CD4-positive, CD25-positive, alpha-beta regulatory T cell (primary cell): ENCODE data around the gene ASIC5. TPM values are rescaled to one million over a fixed set of nuclear protein-coding genes. Genes with fewer than 3 reads are reported as not detected.
"Not testable (repeated sequence)": the region's sequence is repeated elsewhere in the genome, so short reads cannot be mapped to it uniquely, and the experiment has no call there.

ENCODE experiments used
- ATAC-seq, 2 donors: fragments of 150-1000 bp; cut with Tn5 transposase; one replicate each; pipeline ENCODE4 v1.10.0; 2021; ENCODE audit warnings: low read depth in 2 of 2, moderate number of reproducible peaks in 2 of 2, moderate library complexity in 1 of 2
- DNase-seq, 3 donors: peaks; one replicate each; pipeline versions ENCODE4 v3.0.0 to v3.0.0-alpha.2; 2012 to 2022; ENCODE audit warnings: mixed read lengths in 1 of 3
- H3K27ac ChIP-seq: one replicate; pipeline ENCODE4 v1.7.0; 2013; ENCODE audit warnings: mild to moderate bottlenecking, low read length; ENCODE audit not compliant: insufficient read depth, poor library complexity, severe bottlenecking
- H3K27me3 ChIP-seq: one replicate; pipeline ENCODE4 v1.7.0; 2013; ENCODE audit warnings: low read length; ENCODE audit not compliant: control insufficient read depth, insufficient read depth
- H3K36me3 ChIP-seq: one replicate; pipeline ENCODE4 v1.7.0; 2013; ENCODE audit warnings: mild to moderate bottlenecking, low read length, moderate library complexity; ENCODE audit not compliant: control insufficient read depth, insufficient read depth
- H3K4me1 ChIP-seq: 2 replicates; pipeline ENCODE4 v1.7.0; 2013; ENCODE audit warnings: mild to moderate bottlenecking, low read length; ENCODE audit not compliant: insufficient read depth, control insufficient read depth, poor library complexity, severe bottlenecking
- H3K4me3 ChIP-seq: one replicate; pipeline ENCODE4 v1.7.0; 2013; ENCODE audit warnings: low read depth, mild to moderate bottlenecking, low read length, moderate library complexity
- H3K9me3 ChIP-seq, 2 experiments: 1 replicate in 1 of 2; 2 replicates in 1 of 2; pipeline ENCODE4 v1.7.0; 2013; ENCODE audit warnings: low read length in 2 of 2, mild to moderate bottlenecking in 1 of 2, moderate library complexity in 1 of 2; ENCODE audit not compliant: control insufficient read depth in 2 of 2
- H3K27ac Mint-ChIP-seq, 3 donors: one replicate each; pipeline ENCODE4 v1.8.0; 2020 to 2022; ENCODE audit warnings: mild to moderate bottlenecking in 3 of 3, mixed read lengths in 3 of 3, moderate library complexity in 2 of 3
- H3K27me3 Mint-ChIP-seq: one replicate; pipeline ENCODE4 v1.8.0; 2022; ENCODE audit warnings: mild to moderate bottlenecking, mixed read lengths
- H3K36me3 Mint-ChIP-seq: one replicate; pipeline ENCODE4 v1.8.0; 2020; ENCODE audit warnings: mixed read lengths
- H3K4me1 Mint-ChIP-seq, 4 donors: one replicate each; pipeline ENCODE4 v1.8.0; 2020 to 2022; ENCODE audit warnings: mixed read lengths in 4 of 4, mild to moderate bottlenecking in 1 of 4
- H3K4me3 Mint-ChIP-seq, 4 donors: one replicate each; pipeline ENCODE4 v1.8.0; 2020 to 2022; ENCODE audit warnings: mild to moderate bottlenecking in 4 of 4, mixed read lengths in 4 of 4, moderate library complexity in 3 of 4
- H3K9me3 Mint-ChIP-seq, 7 donors: one replicate each; pipeline ENCODE4 v1.8.0; 2020 to 2022; ENCODE audit warnings: mixed read lengths in 7 of 7, mild to moderate bottlenecking in 3 of 7, moderate library complexity in 2 of 7
- polyA plus RNA-seq, 4 donors: library from polyadenylated mRNA; unstranded; fragments of 300-500 nt; fragmentation: Illumina TruSeq; gene quantifications; one replicate each; pipeline ENCODE4 v1.2.3, GENCODE V29; 2021
- total RNA-seq: library from RNA; stranded (reverse); gene quantifications from one replicate; pipeline ENCODE4 v1.2.3, GENCODE V29; 2022

ASIC5 gene
- total and polyA plus RNA-seq, 5 donors from 2014 or later, result not detected

- no peak overlapping the region for H3K4me3 ChIP-seq
- Mint-ChIP-seq H3K4me3 (no peak overlapping the region), H3K36me3 (no peaks in the 10 kb centered on the region), H3K4me1 (no peaks in the 10 kb centered on the region), H3K9me3 (peaks cover 0 to 3% (median 0%) of the 10 kb centered on the region in 7 donors), H3K27me3 (no peaks in the 10 kb centered on the region), H3K27ac (no peak overlapping the region)
- H3K9me3 ChIP-seq, result no peaks in the 10 kb centered on the region
- DNase-seq (no peak), ATAC-seq (no peak)
- no peaks in the 10 kb centered on the region for H3K36me3 ChIP-seq
- H3K4me1 ChIP-seq, result no peaks in the 10 kb centered on the region
- H3K27me3 ChIP-seq, result no peaks in the 10 kb centered on the region
- H3K27ac ChIP-seq, result no peak overlapping the region
Observed at GRCh38 chr4:155904331-155904730, 38.3 kb upstream of the ASIC5 start.

- no peak within 1 kb of the TSS for H3K4me3 Mint-ChIP-seq
- H3K4me1 Mint-ChIP-seq, result no peaks in the 10 kb centered on the region
- no peak within 1 kb of the TSS for H3K27ac Mint-ChIP-seq
- H3K36me3 Mint-ChIP-seq, result no peaks in the 10 kb centered on the region
- H3K9me3 Mint-ChIP-seq, result peaks cover 0 to 3% (median 0%) of the 10 kb centered on the region in 7 donors
- H3K9me3 ChIP-seq, result no peaks in the 10 kb centered on the region
- H3K27me3 ChIP-seq, result no peaks in the 10 kb centered on the region
- ATAC-seq (no peak), DNase-seq (no peak)
- H3K4me3 ChIP-seq, result no peak within 1 kb of the TSS
- no peaks in the 10 kb centered on the region for H3K36me3 ChIP-seq
- no peaks in the 10 kb centered on the region for H3K27me3 Mint-ChIP-seq
- no peak within 1 kb of the TSS for H3K27ac ChIP-seq
- no peaks in the 10 kb centered on the region for H3K4me1 ChIP-seq
Observed at GRCh38 chr4:155903453-155903852, 37.4 kb upstream of the ASIC5 start, which contains the start of gene TDO2. TSS of gene TDO2 (plus strand) at chr4:155903696. CDS start at chr4:155903759, 63 bp downstream.

GRCh38 chr4:155901013-155901412, 34.9 kb upstream of the ASIC5 start:
- Histone ChIP-seq H3K4me3 (no peak overlapping the region), H3K9me3 (no peaks in the 10 kb centered on the region), H3K36me3 (no peaks in the 10 kb centered on the region), H3K27ac (no peak overlapping the region), H3K27me3 (no peaks in the 10 kb centered on the region), H3K4me1 (no peaks in the 10 kb centered on the region)
- no peak overlapping the region for H3K4me3 Mint-ChIP-seq
- no peaks in the 10 kb centered on the region for H3K27me3 Mint-ChIP-seq
- DNase-seq (no peak), ATAC-seq (no peak)
- H3K9me3 Mint-ChIP-seq, result peaks cover 0 to 8% (median 2%) of the 10 kb centered on the region in 7 donors
- no peaks in the 10 kb centered on the region for H3K36me3 Mint-ChIP-seq
- no peaks in the 10 kb centered on the region for H3K4me1 Mint-ChIP-seq
- no peak overlapping the region for H3K27ac Mint-ChIP-seq

- H3K36me3 ChIP-seq, result no peaks in the 10 kb centered on the region
- ATAC-seq (no peak), DNase-seq (no peak)
- no peaks in the 10 kb centered on the region for H3K36me3 Mint-ChIP-seq
- H3K4me3 Mint-ChIP-seq, result no peak overlapping the region
- H3K9me3 ChIP-seq, result no peaks in the 10 kb centered on the region
- H3K4me1 Mint-ChIP-seq, result no peaks in the 10 kb centered on the region
- H3K27ac Mint-ChIP-seq, result no peak overlapping the region
- no peak overlapping the region for H3K27ac ChIP-seq
- H3K27me3 Mint-ChIP-seq, result no peaks in the 10 kb centered on the region
- H3K4me3 ChIP-seq, result no peak overlapping the region
- no peaks in the 10 kb centered on the region for H3K27me3 ChIP-seq
- no peaks in the 10 kb centered on the region for H3K4me1 ChIP-seq
- H3K9me3 Mint-ChIP-seq, result peaks cover 0 to 8% (median 3%) of the 10 kb centered on the region in 7 donors
Observed at GRCh38 chr4:155900381-155900780, 34.3 kb upstream of the ASIC5 start.

GRCh38 chr4:155899891-155900290, 33.8 kb upstream of the ASIC5 start:
- Histone ChIP-seq H3K4me1 (no peaks in the 10 kb centered on the region), H3K9me3 (no peaks in the 10 kb centered on the region), H3K27me3 (no peaks in the 10 kb centered on the region), H3K36me3 (no peaks in the 10 kb centered on the region), H3K4me3 (no peak overlapping the region), H3K27ac (no peak overlapping the region)
- no peak for DNase-seq
- no peak for ATAC-seq
- Mint-ChIP-seq H3K36me3 (no peaks in the 10 kb centered on the region), H3K4me3 (no peak overlapping the region), H3K27me3 (no peaks in the 10 kb centered on the region), H3K9me3 (peaks cover 0 to 9% (median 3%) of the 10 kb centered on the region in 7 donors), H3K4me1 (no peaks in the 10 kb centered on the region), H3K27ac (no peak overlapping the region)

- not testable (repeated sequence) for H3K36me3 Mint-ChIP-seq, H3K27ac ChIP-seq, H3K4me3 Mint-ChIP-seq, H3K4me1 ChIP-seq, H3K27me3 Mint-ChIP-seq, ATAC-seq, H3K9me3 Mint-ChIP-seq, DNase-seq, H3K4me1 Mint-ChIP-seq, H3K36me3 ChIP-seq, H3K27me3 ChIP-seq, H3K27ac Mint-ChIP-seq, H3K9me3 ChIP-seq, H3K4me3 ChIP-seq
Observed at GRCh38 chr4:155898371-155898770, 32.3 kb upstream of the ASIC5 start.

- ATAC-seq, result no peak
- no peaks in the 10 kb centered on the region for H3K4me1 ChIP-seq
- H3K36me3 ChIP-seq, result no peaks in the 10 kb centered on the region
- H3K27me3 ChIP-seq, result no peaks in the 10 kb centered on the region
- Mint-ChIP-seq H3K27ac (no peak overlapping the region), H3K4me1 (no peaks in the 10 kb centered on the region), H3K36me3 (no peaks in the 10 kb centered on the region), H3K9me3 (peaks cover 0 to 9% (median 4%) of the 10 kb centered on the region in 7 donors), H3K27me3 (no peaks in the 10 kb centered on the region), H3K4me3 (no peak overlapping the region)
- DNase-seq, result no peak
- no peak overlapping the region for H3K27ac ChIP-seq
- no peak overlapping the region for H3K4me3 ChIP-seq
- no peaks in the 10 kb centered on the region for H3K9me3 ChIP-seq
Observed at GRCh38 chr4:155891058-155891457, 25.0 kb upstream of the ASIC5 start.

GRCh38 chr4:155889946-155890345, 23.9 kb upstream of the ASIC5 start:
- H3K4me1 ChIP-seq, result no peaks in the 10 kb centered on the region
- Mint-ChIP-seq H3K36me3 (no peaks in the 10 kb centered on the region), H3K27me3 (no peaks in the 10 kb centered on the region), H3K27ac (no peak overlapping the region), H3K4me1 (no peaks in the 10 kb centered on the region), H3K4me3 (no peak overlapping the region), H3K9me3 (peaks cover 0 to 6% (median 4%) of the 10 kb centered on the region in 7 donors)
- no peaks in the 10 kb centered on the region for H3K36me3 ChIP-seq
- no peaks in the 10 kb centered on the region for H3K27me3 ChIP-seq
- no peak overlapping the region for H3K27ac ChIP-seq
- H3K9me3 ChIP-seq, result no peaks in the 10 kb centered on the region
- ATAC-seq (no peak), DNase-seq (no peak)
- H3K4me3 ChIP-seq, result no peak overlapping the region
